ENCODE measurements around the gene ZHX3.

DNA sequence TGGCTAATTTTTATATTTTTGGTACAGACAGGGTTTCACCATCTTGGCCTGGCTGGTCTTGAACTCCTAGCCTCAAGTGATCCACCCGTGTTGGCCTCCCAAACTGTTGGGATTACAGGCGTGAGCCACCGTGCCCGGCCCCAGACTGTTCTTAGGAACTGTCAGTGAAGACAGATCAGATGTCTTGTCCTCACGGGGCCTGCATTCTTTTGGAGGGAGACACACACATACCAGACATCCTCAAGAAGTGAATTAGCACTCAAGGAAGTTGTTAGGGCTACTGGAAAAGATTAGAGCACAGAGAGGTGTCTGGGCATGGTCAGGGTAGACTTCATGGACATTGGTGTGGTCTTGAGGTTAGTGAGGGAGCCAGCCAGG lies 12.8 kb upstream of the ZHX3 start:
- no peak for TF ChIP-seq CTCF (IDR thresholded peaks at IDR 0.05)
- TF ChIP-seq POLR2A (IDR thresholded peaks at IDR 0.05), result no peak
